Activated T-helper 1 cell treated with Interleukin-2 at 50 U/mL for 16 hours (primary cell): Measurements from ENCODE around the gene FBXO48.

ENCODE experiments used
- DNase-seq: peaks from one replicate; pipeline ENCODE4 v3.0.0-alpha.2; 2020; ENCODE audit warnings: low read depth

The FBXO48 gene

DNA sequence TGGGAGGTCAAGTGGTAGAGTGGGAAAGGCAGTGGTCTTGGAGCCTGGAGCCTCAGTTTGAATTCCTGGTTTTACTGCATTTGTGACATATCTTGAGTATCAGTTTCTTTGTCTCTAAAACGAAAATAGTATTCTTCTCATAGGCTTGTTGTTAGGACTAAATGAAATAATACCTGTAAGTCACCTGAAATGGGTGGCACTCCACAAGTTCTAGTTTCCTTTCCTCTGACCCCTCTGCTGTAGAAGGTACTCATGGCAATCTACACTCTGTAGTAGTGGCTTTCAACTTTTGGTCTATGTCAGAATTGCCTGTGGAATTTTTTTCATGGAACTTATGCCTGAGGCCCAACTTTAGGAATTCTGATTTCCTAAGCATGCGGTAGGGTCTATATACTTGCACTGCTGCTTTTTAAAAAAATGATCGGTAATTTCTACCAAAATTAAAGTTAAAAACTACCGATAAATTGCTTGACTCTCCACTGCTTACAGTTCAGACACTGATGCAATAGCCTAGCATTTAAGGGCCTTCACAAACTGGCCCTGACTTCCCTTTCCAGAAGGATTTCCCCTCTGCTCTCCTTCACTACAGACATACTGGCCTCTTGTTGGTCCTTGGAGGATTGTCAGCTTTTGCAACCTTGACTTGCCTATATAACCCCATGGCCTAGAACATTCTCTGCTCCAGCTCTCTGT, 54.8 kb downstream of the FBXO48 start:
- no peak for DNase-seq

- no peak for DNase-seq
Measured at GRCh38 chr2:68411397-68412126, 55.5 kb downstream of the FBXO48 start.
